HG03064 (cell line): ENCODE measurements around the gene TSPO.

Source experiments
- ATAC-seq: cut with Tn5 transposase; IDR thresholded peaks from one replicate; pipeline ENCODE4 v1.9.1; 2021; ENCODE audit warnings: low read depth; ENCODE audit not compliant: unreplicated experiment

TSPO gene

GRCh38 chr22:43199541-43199940 is 48.2 kb downstream of the TSPO start:
- ATAC-seq, result no peak

GRCh38 chr22:43200031-43200430 is 48.7 kb downstream of the TSPO start:
- no peak for ATAC-seq

GRCh38 chr22:43200555-43200954 is 49.2 kb downstream of the TSPO start:
- no peak for ATAC-seq

- ATAC-seq, result no peak
Observed at GRCh38 chr22:43201486-43202219, 50.3 kb downstream of the TSPO start.

DNA sequence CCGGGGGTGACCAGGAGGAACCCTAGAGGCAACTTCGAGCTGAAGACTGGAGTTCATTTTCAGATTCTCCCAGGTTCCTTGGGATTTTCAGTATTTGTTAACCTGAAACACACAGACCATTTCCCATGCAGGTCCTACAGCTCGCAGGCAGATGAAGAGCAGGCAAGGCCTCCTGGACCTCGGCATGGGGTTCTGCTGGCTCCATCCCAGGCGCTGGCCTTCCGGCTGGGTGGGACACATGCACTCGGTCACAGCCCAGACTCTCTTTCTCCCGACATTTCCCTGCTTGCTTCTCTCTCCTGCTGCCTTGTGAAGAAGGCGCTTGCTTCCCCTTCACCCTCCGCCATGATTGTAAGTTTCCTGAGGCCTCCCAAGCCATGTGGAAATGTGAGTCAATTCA is 51.0 kb downstream of the TSPO start:
- ATAC-seq, result no peak

DNA sequence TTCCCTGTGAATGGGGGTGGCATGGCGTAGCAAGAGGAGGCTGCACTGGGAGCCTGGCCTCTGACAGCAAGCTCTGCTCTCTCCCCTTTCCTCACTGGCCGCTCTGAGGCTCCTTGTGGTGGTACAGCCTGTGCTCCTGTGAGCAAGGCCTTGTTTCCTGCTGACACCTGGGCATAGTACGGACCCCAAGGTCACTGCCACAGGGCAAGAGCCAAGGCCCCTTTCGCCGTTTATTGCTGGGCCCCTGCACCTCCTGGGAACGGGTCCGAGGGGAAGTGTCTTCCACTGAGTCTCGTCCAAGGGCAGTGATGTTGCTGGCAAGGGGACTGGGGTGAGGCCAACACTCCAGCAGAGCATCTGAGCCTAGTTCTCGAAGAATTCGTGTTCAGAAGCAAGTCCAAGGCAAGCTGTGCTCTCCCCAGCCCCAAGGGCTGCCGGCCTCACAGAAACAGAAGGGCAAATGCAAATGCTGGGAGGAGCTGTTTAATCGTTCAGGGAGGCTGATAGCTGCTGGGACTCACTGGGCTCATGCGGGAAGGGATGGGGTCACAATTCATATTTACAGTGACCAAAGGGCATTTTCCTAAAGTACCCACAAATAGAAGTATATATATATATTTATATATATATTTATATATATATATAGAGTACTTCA is 51.5 kb downstream of the TSPO start:
- no peak for ATAC-seq

GRCh38 chr22:43203471-43203981 is 52.2 kb downstream of the TSPO start:
- ATAC-seq, result no peak

GRCh38 chr22:43205261-43205691 is 53.9 kb downstream of the TSPO start:
- no peak for ATAC-seq

GRCh38 chr22:43205748-43206508 is 54.6 kb downstream of the TSPO start:
- no peak for ATAC-seq

- no peak for ATAC-seq
Observed at GRCh38 chr22:43206509-43207161, 55.3 kb downstream of the TSPO start.

GRCh38 chr22:43207386-43207785 is 56.0 kb downstream of the TSPO start:
- ATAC-seq, result no peak

DNA sequence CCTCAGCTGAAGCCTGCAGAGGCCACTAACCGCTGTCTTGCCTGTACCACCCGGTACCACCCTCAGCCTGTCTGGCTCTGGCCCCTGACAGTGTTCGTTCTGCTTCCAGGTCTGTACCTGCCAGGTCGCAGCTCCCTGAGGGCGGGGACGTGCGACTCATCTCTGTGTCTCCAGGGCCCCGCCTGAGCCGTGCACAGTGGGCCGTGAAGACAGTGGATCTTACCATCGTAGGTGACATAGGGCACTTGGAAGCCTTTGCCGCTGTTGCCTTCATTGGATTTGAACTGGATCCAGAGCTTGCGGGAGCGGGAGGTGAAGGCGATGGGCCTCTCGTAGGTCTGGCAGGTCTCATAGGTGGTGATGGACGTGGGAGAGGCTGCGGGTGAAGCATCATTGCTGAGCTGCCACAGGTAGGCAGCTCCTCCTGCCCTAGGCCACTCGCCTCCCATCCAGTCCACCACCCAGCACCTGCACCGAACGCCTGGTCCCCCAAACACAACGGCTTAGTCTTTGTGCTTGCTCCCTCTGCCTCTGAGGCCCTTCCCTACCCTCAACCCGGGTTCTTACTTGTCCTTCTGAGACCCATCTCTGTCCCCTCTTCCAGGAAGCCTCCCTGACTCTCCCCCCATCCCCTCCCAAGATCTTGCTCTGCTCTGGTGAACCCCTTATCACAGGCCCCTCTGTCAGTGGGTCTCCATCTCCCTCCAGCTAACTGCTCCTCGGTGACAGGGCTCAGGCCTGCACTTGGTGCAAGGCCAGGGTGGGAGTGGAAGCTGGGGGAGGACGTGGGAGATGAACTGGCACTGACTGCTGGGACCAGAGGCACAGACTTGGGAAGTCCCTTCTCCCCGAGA is 56.7 kb downstream of the TSPO start:
- no peak for ATAC-seq

DNA sequence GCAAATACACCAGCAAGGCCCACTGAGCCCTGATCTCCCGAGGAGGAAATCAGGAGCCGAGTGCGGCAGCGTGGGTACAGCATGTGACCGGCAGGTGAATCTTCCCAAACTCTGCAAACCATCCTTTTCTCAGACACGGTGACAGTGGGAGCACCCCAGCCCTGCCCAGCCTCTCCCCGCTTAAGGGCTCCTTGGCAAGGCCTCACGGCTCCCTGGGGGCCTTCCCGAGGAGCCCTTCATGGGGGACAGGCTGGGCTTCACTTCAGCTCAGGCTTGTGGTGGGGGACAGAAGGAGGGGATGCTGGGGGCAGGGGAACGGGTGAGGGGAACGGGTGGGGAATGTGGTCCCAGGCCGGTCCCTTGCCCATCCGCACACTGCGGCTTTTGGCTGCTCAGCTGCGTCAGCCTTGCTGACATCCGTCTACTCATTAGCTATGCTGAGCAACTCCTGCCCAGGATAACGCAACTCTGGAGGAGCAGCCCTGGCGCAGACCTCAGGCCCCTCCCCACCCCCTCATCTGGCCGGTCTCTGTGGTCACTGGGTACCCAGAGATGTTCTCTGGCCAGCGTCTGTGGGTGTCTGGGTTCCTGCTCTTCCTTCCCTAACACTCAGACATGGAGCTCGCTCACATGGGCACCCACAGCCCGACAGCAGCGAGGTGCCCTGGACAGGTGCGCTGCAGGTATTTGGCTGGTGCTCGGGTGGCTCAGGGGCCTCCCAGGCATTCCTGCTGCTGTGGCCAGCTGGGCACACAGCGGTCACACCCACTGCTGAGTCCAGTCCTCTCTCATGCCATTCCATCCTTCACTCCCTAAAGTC is 57.6 kb downstream of the TSPO start:
- ATAC-seq, result no peak

DNA sequence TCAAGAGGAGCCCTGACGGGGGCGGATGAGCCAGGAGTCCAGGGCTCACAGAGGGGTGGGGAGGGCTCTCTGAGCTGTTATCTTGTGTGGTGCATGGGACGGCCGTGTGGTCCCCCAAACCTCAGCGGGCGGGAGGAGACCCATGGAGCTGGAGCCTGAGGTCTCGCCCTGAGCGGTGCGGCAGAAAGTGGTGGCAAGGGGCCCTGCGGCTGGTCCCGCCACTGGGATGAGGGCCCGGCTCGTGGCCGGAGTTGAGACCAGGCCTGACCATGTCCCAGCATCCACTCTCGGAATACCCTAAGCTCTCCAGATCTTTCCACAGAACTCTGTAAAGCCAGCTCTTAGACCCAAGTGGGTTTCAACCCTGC is 58.1 kb downstream of the TSPO start:
- no peak for ATAC-seq

DNA sequence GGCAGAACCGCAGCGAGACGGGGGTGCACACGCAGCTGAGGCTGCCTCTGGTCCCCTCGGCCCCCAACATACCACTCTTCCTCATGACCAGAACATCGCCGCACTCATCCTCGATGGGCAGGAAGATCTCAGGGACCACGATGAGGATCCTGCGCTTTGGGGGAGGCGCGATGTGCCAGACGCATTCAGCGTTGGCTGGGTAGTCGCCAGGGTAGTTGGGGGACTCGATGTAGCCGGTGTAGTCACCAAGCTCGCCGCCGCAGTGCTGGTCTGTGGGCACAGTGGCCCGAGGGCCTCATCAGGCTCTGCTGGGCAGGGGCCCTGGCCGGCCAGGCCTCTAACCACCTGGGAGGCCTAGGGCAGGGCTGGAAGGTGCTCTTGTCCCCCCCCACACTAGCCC is 58.6 kb downstream of the TSPO start:
- no peak for ATAC-seq

DNA sequence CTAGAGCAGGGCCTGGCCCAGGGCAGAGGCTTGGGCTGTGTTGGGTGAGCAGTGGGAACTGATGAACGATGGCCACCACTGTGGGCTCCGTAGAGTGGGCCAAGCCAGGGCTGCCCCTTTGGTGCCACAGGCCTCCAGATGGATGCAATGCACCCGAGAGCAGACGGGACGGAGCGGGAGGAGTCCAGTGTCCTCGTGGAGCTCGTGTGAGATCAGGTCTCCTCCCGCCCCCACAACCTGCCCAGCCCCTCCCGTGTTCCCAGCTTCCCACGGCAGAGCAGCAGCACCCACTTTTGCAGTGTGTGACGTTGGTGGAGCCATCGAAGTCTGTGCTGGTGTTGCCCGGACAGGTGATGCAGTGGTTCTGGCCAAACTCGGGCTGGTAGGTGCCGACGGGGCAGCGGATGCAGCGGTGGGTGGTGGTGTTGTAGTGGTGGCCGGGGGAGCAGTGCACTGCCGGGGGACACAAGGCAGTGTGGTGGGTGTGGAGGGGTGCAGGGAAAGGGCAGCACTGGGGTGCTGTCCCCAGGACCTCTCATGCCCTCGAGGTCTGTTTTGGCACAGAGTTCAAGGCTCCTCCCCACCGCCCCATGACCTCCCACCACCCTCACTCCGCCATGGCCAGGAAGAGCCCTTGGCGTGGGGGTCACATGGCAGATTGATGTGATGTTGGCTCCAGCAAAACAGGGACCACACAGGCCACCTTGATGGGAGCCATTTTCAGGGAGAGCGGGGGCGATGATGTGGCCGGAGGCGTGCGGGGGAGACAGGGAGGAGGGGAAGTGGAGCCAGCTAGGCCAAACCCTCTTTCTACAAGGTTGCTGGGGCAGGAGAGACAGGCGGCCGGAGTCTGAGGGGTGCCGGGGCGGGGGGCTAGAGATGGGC is 59.5 kb downstream of the TSPO start:
- no peak for ATAC-seq

- ATAC-seq, result no peak
Observed at GRCh38 chr22:43211941-43212433, 60.6 kb downstream of the TSPO start.

- no peak for ATAC-seq
Observed at GRCh38 chr22:43212434-43212952, 61.1 kb downstream of the TSPO start.
